Measurements from ENCODE around the gene SLC52A3.
"Not testable (repeated sequence)": the region's sequence is repeated elsewhere in the genome, so short reads cannot be mapped to it uniquely, and the experiment has no call there.

Gene SLC52A3

GRCh38 chr20:768426-768978 is at the start of gene SLC52A3:
Gene SLC52A3, minus strand, starts transcription at chr20:768500. Its CDS starts 2,726 bp downstream, at chr20:765774.
- DNase-seq (ENCODE audit: low read depth, low spot score) = no peak

GRCh38 chr20:815914-816606 is 47.8 kb upstream of the SLC52A3 start:
- DNase-seq (ENCODE audit: low read depth, low spot score) = peak; percentile 73

- DNase-seq (ENCODE audit: low read depth, low spot score) = no peak
Observed at GRCh38 chr20:815226-815625, 46.9 kb upstream of the SLC52A3 start.

- no peak for DNase-seq (ENCODE audit: low read depth, low spot score)
Observed at GRCh38 chr20:813390-813789, 45.1 kb upstream of the SLC52A3 start.

- not testable (repeated sequence) for DNase-seq (ENCODE audit: low read depth, low spot score)
Observed at GRCh38 chr20:812435-812814, 44.1 kb upstream of the SLC52A3 start.

GRCh38 chr20:811776-812434 is 43.6 kb upstream of the SLC52A3 start:
- not testable (repeated sequence) for DNase-seq (ENCODE audit: low read depth, low spot score)

GRCh38 chr20:805713-806112 is 37.4 kb upstream of the SLC52A3 start:
- no peak for DNase-seq (ENCODE audit: low read depth, low spot score)

GRCh38 chr20:801678-802077 is 33.4 kb upstream of the SLC52A3 start:
- no peak for DNase-seq (ENCODE audit: low read depth, low spot score)

- not testable (repeated sequence) for DNase-seq (ENCODE audit: low read depth, low spot score)
Observed at GRCh38 chr20:800026-800425, 31.7 kb upstream of the SLC52A3 start.

- DNase-seq (ENCODE audit: low read depth, low spot score) = not testable (repeated sequence)
Observed at GRCh38 chr20:798746-799145, 30.4 kb upstream of the SLC52A3 start.

- no peak for DNase-seq (ENCODE audit: low read depth, low spot score)
Observed at GRCh38 chr20:796921-797320, 28.6 kb upstream of the SLC52A3 start.

GRCh38 chr20:792248-792647 is 23.9 kb upstream of the SLC52A3 start:
- no peak for DNase-seq (ENCODE audit: low read depth, low spot score)

GRCh38 chr20:791056-791455 is 22.8 kb upstream of the SLC52A3 start:
- DNase-seq (ENCODE audit: low read depth, low spot score) = no peak

- DNase-seq (ENCODE audit: low read depth, low spot score) = no peak
Observed at GRCh38 chr20:787825-788224, 19.5 kb upstream of the SLC52A3 start.

- DNase-seq (ENCODE audit: low read depth, low spot score) = no peak
Observed at GRCh38 chr20:779771-780170, 11.5 kb upstream of the SLC52A3 start.

- no peak for DNase-seq (ENCODE audit: low read depth, low spot score)
Observed at GRCh38 chr20:776165-776564, 7.9 kb upstream of the SLC52A3 start.

GRCh38 chr20:775679-776135 is 7.4 kb upstream of the SLC52A3 start:
- no peak for DNase-seq (ENCODE audit: low read depth, low spot score)

- DNase-seq (ENCODE audit: low read depth, low spot score) = no peak
Observed at GRCh38 chr20:774660-775057, 6.4 kb upstream of the SLC52A3 start.

- no peak for DNase-seq (ENCODE audit: low read depth, low spot score)
Observed at GRCh38 chr20:774016-774659, 5.8 kb upstream of the SLC52A3 start.

GRCh38 chr20:772806-773205 is 4.5 kb upstream of the SLC52A3 start:
- DNase-seq (ENCODE audit: low read depth, low spot score) = no peak

- DNase-seq (ENCODE audit: low read depth, low spot score) = no peak
Observed at GRCh38 chr20:771741-772464, 3.6 kb upstream of the SLC52A3 start.

GRCh38 chr20:770691-771090 is 2.4 kb upstream of the SLC52A3 start:
- DNase-seq (ENCODE audit: low read depth, low spot score) = no peak

Measured in astrocyte of the hippocampus (primary cell).